ENCODE data around the gene JARID2.

Gene JARID2

DNA sequence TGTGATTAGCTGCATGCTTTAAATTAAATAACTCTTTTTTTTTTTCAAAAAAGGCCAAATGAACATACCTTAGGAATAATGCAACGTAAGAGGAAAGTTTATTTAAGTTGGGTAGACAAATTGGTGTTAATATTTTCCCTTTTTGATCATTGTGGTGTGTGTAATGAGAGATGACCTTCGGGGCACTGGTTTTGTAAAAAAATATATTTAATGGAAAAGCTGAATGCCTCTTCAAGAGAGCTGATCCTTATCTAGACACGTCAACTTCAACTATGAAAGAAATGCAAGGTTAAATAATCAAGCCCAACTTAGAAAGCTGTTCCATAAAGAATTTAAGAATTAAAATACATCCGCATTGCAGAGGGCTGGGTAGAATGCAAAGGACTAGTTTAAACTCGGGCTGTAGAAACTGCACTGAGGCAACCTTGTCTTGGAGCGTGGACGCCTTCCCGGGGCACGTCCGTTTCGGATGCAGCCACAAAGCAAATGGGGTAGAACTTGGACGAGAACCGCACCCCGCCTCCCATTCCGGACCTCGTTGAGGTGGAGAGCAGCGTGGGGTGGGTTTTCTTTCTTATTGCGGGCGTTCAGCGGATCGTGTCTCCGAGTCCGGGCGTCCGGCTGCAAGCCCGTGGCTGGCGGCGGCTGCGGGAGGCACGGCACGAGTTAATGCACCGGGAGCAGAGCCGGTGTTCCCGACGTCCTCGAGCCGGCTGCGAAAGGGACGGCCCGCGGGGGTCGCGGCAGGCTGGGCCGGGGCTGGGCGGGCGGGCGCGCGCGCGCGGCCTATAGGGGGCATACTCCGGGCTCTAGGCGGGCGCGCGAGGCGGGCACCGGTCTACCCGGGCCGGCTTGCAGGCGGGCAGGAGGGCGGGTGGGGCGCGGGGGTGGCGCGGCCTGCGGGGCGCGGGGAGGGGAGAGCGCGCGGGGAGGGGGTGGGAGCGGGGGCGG, 1.9 kb downstream of the JARID2 start:
- DNase-seq, result no peak

DNA sequence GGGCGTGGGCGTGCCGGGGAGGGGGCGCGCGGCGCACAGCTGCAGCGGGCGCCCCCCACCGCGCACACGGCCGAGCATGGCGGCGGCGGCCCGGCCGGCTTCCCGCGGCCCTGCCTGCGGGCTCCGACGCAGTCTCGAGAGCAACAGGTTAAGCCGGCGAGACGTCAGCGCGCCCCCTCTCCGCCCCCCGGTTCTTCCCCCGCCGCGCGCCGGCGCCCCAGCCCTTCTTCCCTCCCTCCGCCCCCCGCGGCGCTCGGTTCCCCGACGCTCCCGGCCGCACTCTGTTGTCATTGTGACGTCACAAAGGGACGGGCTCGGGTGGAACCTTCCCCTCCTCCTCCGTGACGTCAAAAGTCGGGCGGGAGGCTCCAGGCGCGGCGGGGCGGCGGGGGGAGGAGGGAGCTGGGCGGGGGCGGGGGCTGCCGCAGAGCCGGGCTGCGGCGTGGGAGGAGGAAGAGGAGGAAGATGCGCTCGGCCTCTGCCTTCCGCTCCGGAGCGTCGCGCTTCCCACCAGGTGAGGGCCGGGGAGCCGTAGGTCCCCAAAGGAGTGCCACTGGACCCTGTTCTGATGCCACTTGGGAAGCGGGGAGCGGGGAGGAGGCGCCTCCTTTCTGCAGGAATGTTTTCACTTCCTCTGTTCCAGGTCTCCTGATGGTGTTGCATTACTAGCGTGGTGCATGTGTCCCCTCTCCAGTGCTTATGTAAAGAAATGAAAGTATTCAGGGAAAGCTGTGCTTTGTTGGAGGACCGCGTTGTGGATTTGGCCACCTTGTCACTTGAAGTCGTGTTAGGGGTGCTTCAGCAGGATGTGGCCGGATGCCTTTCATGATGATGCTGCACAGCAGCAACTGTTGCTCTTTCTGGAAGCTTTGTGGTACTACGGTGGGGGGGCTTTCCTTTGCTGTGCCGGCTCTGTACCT, 2.8 kb downstream of the JARID2 start:
- peak; percentile 71 for DNase-seq

DNA sequence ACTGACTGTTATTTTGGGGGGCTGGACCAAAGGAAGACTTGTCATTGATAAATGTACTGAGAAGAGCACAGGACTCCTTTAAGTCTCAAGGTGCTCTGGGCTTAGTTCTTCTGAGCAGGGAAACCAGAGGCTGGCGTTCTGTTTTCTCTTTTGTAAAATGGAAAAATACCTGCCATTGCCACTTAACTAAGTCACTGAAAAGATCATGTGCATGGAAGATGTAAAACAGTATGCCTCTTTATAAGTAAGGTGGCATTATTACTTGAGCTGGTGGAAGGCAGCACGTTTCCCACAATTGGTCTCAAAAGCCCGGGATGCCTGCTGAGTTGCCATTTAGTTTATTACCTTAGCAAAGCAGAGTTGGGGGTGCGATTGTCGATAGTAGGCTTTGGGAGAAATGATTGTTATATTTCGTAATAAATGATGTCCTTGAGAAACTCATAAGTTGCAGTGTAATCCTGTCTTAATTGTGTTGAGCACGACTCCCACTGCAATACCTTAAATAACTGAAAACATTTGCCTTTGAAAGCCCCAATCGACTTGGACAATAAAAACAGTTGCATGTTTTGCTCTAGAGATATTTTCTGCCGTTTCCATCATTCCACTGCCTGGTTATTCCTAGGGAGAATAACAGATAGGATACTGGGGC, 3.6 kb downstream of the JARID2 start:
- no peak for DNase-seq

DNA sequence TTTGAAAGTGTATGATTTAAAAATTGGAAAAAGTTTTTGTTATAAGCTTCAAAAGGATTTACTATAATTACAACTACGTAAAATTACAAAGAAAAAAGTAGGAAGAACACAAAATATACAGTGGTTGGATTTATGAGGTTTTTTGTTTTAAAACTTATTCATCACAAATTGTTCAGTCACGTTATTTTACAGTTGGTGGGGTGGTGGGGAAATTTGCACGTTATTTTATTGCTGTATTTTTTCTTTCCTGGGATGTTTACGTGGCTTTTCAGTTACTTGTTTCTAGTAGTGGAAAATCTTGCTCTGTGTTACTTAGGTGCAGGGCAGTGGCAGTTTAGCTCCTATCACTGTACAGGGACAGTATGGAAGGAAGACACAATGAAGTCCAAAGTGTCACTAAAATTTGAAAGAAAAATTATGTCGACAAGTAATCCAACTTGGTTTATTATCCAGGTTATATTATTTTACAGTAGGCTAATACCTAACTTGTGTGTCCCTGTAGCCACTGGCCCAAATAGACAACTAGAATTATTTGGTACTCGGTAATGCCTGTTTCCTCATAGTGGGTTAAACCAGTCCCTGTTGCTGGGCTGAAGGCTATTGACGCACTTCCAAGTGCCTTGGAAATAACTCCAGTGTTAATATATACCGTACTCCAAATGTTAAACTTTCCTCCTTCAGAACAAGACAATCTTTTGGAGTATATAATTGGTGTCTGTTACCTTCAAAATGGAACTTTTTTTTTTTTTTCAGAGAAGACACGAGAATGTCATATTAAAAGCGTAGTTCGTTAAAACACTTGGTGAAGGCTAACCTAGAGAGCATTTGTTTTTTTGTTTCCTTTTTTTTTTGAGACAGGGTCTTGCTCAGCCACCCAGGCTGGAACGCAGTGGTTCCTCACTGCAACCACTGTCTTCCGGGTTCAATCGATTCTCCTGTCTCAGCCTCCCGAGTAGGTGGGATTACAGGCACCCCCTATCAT, 4.6 kb downstream of the JARID2 start:
- DNase-seq, result no peak

- no peak for DNase-seq
Measured at GRCh38 chr6:15252195-15252594, 6.3 kb downstream of the JARID2 start.

DNA sequence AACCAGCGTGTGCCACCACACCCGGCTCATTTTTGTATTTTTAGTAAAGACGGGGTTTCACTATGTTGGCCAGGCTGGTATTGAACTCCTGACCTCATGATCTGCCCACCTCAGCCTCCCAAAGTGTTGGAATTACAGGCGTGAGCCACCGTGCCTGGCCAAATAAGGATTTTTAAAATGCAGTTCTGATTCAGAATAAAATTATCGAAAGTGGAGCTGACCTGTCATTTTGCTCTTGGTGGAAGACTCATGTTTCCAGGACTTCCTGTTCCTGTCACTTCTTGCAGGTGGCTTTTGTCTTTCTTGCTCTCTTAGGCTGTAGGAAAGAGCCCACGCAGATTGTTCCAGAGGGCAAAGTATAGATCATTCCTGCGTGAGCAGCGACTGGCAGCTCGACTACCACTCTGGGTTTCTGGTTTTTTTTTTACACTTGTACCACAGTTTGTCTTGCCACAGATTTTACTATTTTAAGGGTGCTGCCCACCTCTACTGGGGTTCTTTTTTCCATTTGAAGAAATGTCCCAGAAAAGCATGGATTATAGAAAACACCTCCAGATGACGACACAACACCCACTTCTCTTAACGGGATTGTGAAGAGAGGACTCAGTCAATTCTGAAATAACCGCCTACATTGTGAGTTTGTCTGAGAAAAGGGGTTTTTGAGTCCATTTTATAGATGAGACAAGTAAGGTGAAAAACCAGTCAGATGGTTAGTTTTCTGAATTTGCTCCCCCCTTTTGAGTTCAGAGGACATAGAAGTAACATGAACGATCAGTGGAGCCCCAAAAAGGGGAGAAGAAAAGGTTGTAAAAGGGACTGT, 7.5 kb downstream of the JARID2 start:
- no peak for DNase-seq

GRCh38 chr6:15254070-15254975, 8.5 kb downstream of the JARID2 start:
- DNase-seq, result peak; percentile 36

DNA sequence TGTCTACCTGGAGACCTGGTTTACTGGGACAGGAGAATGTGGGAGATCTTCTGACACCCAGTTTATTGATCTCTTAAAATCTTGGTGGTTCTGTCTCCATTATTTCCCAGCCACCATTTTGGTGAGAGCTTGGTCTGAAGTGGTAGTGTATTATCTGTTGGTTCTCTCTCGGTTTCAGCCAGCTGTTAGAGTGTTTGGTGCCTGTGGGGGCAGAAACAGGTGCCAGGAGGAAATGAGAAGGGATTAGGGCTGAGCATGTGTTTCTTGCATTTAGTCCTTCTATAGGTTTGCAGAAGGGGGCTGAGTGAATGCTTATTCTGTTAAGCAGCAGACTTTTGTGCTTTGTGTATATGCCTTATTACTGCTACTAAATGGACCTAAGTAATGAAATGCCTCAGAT, 9.6 kb downstream of the JARID2 start:
- no peak for DNase-seq

GRCh38 chr6:15255909-15256395, 10.1 kb downstream of the JARID2 start:
- DNase-seq, result no peak

DNA sequence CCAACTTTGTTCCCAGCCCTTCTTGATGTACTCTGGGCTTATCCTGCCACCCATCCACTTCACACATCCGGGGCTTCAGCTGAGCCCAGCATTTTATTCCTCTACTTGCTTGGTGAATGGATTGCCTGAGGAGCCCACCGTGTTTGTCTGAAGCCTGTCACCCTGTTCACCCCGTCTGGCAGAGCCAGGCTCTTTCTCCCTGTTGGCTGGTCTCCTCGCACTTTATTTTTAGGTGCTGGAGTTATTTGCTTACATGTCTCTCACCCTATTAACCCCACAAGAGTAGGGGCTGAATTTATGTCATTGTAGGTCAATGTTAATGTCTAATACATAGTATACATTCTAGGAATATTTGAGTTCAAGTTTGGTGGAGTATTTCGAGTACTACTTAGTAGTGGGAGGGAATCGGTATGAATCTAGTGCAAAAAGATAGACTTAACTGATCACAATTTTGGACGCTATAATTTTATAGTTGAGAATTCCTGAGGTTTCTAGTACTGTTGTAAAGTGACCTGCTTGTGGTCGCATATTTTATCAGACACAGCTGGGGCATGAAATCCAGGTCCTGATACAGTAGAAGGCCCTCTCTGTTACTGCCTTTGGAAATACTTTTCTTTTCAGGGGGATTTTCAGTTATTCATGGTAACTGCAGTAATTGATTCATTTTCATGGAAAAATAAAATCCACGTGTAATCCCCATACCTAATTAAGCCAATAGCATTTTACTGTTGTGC, 10.8 kb downstream of the JARID2 start:
- DNase-seq, result no peak

DNA sequence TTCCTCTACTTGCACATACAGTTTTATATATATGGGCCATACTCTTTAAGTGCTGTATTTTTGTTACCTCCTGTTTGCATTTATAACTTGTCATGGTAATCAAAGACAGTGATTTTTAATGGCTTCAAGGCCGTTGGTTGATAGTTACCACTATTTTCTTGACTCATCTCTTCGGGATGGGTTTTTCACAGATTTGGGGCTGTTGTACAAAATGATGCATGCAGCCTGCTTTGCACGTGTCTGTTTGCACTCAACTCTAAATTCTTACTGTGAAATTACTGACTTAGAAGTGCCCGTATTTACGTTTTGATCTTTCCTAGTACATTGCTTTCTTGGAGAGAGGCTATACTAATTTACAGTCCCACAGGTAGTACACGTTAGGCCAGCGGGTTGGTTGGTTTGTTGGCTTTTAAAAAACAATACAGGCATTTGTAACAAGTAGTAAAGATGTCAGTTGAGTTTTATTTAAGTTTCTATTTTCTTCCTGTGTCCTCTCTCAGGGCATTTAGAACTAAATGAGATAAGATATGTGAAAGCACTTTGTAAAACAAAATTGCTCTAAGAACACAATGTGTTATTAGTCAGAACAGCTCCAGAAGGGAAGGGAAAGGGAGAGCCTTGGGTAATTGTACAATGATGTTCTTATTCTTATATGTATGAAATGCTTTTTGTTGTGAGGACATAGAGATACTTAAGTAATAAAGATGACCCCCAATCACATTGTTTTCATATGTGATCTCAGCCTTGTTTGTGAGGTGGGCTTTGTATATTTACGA, 11.7 kb downstream of the JARID2 start:
- no peak for DNase-seq

GRCh38 chr6:15259766-15260098, 13.9 kb downstream of the JARID2 start:
- no peak for DNase-seq

DNA sequence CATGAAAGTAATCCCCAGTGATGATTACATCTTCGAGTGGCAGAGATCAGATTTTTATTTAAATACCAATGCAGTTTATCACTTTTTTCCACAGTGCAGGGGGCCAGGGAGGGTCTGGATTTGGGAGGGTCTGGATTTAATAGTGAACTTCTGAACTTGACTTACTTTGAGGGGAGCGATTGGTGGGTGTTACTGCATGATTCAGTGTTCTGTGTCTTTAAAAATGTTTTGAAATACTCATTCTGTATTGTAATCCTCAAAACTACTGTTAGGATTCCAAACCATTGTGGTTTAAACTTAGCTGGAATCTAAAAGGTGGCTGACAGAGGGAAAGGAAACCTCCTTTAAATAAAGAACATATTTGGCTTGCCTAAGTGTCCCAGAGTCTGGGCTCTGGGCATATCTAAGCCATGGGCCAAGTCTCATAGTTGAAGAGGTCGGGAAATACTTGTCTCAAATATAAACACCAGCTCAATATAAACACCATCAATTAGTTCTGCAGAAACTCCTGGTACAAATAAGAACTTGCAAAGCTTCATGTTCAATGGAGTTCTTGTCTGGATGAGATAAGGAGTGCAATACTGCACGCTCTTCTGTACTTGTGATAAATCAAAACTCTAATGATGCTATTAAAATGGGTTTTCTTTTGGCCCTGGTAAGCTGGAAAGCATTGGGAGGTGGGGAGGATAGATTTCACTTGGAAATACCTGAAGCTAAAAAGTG, 14.4 kb downstream of the JARID2 start:
- DNase-seq, result no peak

DNA sequence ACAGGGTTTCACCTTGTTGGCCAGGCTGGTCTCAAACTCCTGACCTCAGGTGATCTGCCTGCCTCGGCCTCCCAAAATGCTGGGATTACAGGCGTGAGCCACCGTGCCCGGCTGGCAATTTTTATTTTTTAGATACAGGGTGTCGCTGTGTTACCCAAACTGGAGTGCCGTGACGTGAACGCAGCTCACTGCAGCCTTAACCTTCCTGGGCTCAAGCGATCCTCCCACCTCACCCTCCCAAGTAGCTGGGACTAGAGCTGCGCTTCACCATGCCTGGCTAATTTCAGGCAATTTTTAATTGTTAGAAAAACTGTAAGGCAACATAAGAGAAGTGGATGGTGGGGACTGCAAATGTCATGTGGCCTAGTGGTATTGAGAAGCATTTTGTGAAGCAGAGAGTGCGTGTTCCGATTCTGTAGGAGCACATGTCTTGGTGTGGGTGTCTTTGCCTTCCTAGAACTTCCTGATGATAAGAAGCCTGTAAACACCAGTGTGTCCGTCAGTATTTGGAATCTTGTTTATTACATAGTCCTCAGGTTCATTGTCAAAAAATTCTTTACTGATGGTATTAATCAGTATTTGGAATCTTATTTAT, 18.0 kb downstream of the JARID2 start:
- DNase-seq, result no peak

- DNase-seq, result no peak
Measured at GRCh38 chr6:15264412-15264811, 18.5 kb downstream of the JARID2 start.

DNA sequence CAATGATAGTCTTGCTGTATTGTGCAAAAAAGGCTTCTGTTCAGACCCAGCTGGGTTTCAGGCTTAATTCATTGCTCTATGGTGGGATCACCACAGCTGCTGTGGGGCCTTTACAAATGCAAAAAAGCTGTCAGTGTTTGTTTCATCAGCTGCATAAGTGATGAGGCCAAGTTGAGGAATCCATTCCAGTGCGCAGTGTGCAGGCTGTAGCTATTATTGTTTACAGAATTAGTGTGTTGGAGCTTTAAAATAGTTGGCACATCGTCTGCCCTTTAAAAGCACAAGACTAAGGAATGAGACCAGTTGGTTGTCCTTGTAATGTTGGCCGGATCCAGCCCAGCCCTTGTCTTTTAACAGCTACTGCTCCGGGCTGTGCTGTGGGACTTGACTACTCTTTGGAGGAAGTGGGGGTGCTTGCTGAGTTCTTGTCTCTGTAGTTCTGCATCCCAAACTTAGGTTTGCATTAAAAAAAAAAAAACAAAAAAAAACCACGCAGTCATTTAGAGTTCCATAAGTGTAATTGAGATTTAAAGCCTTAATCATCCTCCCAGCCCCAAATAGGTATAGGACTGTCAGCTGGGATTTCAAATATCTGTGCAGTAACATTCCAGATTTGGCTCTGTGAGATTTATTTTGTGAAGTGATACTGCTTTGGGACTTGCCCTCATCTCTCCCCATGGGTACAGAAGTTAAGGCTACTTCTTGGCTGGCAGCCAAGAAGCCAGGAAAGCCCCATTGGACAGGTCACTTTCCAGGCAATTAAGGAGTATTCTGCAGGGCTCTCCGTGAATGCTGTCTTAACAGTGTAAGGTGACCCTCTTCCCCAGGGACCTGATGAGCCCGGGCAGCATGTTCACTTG, 19.3 kb downstream of the JARID2 start:
- peak; percentile 47 for DNase-seq

Data from NCI-H446 treated with DMSO at 0.1 percent for 48 hours (cell line).